HCT116 (cell line): ENCODE data around the gene IL19. TPM values are rescaled to one million over a fixed set of nuclear protein-coding genes. Genes with fewer than 3 reads are reported as not detected.

ENCODE experiments used
- ATAC-seq: fragments of 200-7000 bp; cut with Tn5 transposase; 2 replicates; pipeline ENCODE4 v1.9.1; 2020; ENCODE audit warnings: mild to moderate bottlenecking, moderate library complexity
- BruUV-seq: library from RNA; stranded (reverse); fragments of 400-500 nt; replicated peaks from 2 replicates; lab custom pipeline; 2021; lab: Mats Ljungman, UMichigan
- CTCF ChIA-PET: fragments of 300-600 bp; sonication (Branson Sonifier 250); formaldehyde crosslinking; loops from one replicate; lab custom pipeline; 2021; ENCODE audit warnings: antibody characterized with exemption; lab: Charles Lee
- POLR2A ChIA-PET: fragments of 300-600, 350-600 bp; sonication (Branson Sonifier 250); formaldehyde crosslinking; loops from one replicate; lab custom pipeline; 2021; ENCODE audit warnings: antibody characterized with exemption; lab: Charles Lee
- RAD21 ChIA-PET, 2 experiments: fragments of 300-600 bp; sonication (Branson Sonifier 250); formaldehyde crosslinking; loops; one replicate each; lab custom pipeline; 2023; ENCODE audit warnings: low total read pairs in 2 of 2; ENCODE audit not compliant: uncharacterized antibody in 2 of 2, unreplicated experiment in 2 of 2, low non-redundant PET in 1 of 2; lab: Charles Lee
- DNase-seq: peaks from one replicate; pipeline ENCODE4 v3.0.0-alpha.2; 2010; ENCODE audit warnings: low read depth, low spot score
- H2AFZ ChIP-seq: fragments of 200-600 bp; shearing (Covaris generic), sonication (generic); 2 replicates; pipeline ENCODE4 v1.6.1; 2017; ENCODE audit warnings: low read depth, mixed run types, mixed read lengths, antibody characterized with exemption, low read length; ENCODE audit not compliant: poor library complexity, severe bottlenecking
- H3K27ac ChIP-seq: 2 replicates; pipeline ENCODE4 v1.5.1; 2012; ENCODE audit warnings: low read depth, low read length
- H3K27me3 ChIP-seq: fragments of 200-600 bp; sonication (generic); 2 replicates; pipeline ENCODE4 v1.6.1; 2016; ENCODE audit warnings: mixed run types, low read length, mixed read lengths; ENCODE audit not compliant: insufficient read depth
- H3K36me3 ChIP-seq, 2 experiments: fragments of 200-500 bp in 1 of 2; fragments of 200-600 bp in 1 of 2; sonication (Bioruptor generic) in 1 of 2; sonication (generic) in 1 of 2; 2 replicates each; pipeline versions ENCODE4 v1.5.1 to v1.6.1; 2014 to 2016; ENCODE audit warnings: low read length in 2 of 2, inconsistent platforms in 1 of 2, mixed read lengths in 1 of 2, mixed run types in 1 of 2; ENCODE audit not compliant: insufficient read depth in 2 of 2, control insufficient read depth in 1 of 2
- H3K4me1 ChIP-seq, 2 experiments: fragments of 200-600 bp in 1 of 2; sonication (generic) in 1 of 2; 2 replicates each; pipeline versions ENCODE4 v1.5.1 to v1.6.1; 2012 to 2017; ENCODE audit warnings: low read length in 2 of 2, inconsistent platforms in 1 of 2, mild to moderate bottlenecking in 1 of 2, mixed read lengths in 1 of 2, mixed run types in 1 of 2, moderate library complexity in 1 of 2; ENCODE audit not compliant: insufficient read depth in 2 of 2, control insufficient read depth in 1 of 2
- H3K4me2 ChIP-seq: fragments of 200-600 bp; sonication (generic); 2 replicates; pipeline ENCODE4 v1.6.1; 2017; ENCODE audit warnings: mixed run types, low read length, mixed read lengths
- H3K4me3 ChIP-seq, 2 experiments: fragments of 200-600 bp in 1 of 2; sonication (generic) in 1 of 2; replicated peaks in 1 of 2; 2 replicates each; pipeline ENCODE4 v1.5.1; 2011 to 2016; ENCODE audit warnings: low read length in 2 of 2, control low read depth in 1 of 2, low read depth in 1 of 2, mild to moderate bottlenecking in 1 of 2, mixed read lengths in 1 of 2, mixed run types in 1 of 2
- H3K79me2 ChIP-seq: fragments of 200-600 bp; sonication (generic); 2 replicates; pipeline ENCODE4 v1.6.1; 2017; ENCODE audit warnings: mild to moderate bottlenecking, mixed run types, low read length, moderate library complexity, mixed read lengths; ENCODE audit not compliant: insufficient read depth
- H3K9ac ChIP-seq: fragments of 200-600 bp; sonication (generic); 2 replicates; pipeline ENCODE4 v1.6.1; 2016; ENCODE audit warnings: low read length, mixed read lengths
- H3K9me2 ChIP-seq: fragments of 200-600 bp; sonication (generic), shearing (Covaris generic); 2 replicates; pipeline ENCODE4 v1.6.1; 2017; ENCODE audit warnings: mixed run types, mild to moderate bottlenecking, moderate library complexity; ENCODE audit not compliant: insufficient read depth
- H3K9me3 ChIP-seq, 2 experiments: fragments of 200-500 bp in 1 of 2; fragments of 200-600 bp in 1 of 2; sonication (Bioruptor generic) in 1 of 2; sonication (generic) in 1 of 2; 2 replicates each; pipeline ENCODE4 v1.6.1; 2014 to 2017; ENCODE audit warnings: low read length in 2 of 2, mixed read lengths in 2 of 2, inconsistent platforms in 1 of 2, low read depth in 1 of 2, mild to moderate bottlenecking in 1 of 2, mixed run types in 1 of 2, moderate library complexity in 1 of 2; ENCODE audit not compliant: control insufficient read depth in 1 of 2, insufficient read depth in 1 of 2
- H4K20me1 ChIP-seq: fragments of 200-600 bp; sonication (generic), shearing (Covaris generic); 2 replicates; pipeline ENCODE4 v1.6.1; 2017; ENCODE audit warnings: mixed run types, mild to moderate bottlenecking, moderate library complexity; ENCODE audit not compliant: insufficient read depth
- ATF3 ChIP-seq: IDR thresholded peaks from 2 replicates; pipeline ENCODE4 v1.6.1; 2012
- CBX3 ChIP-seq: IDR thresholded peaks from 2 replicates; pipeline ENCODE4 v1.6.1; 2012; ENCODE audit warnings: low read depth
- CEBPB ChIP-seq: IDR thresholded peaks from 2 replicates; pipeline ENCODE4 v1.6.1; 2012; ENCODE audit warnings: low read depth
- CTCF ChIP-seq, 3 experiments: fragments of 200-600 bp in 1 of 3; sonication (generic) in 1 of 3; IDR thresholded peaks in 2 of 3; conservative IDR thresholded peaks in 1 of 3; 2 replicates each; pipeline ENCODE4 v1.5.1; 2012 to 2017; ENCODE audit warnings: low read depth in 2 of 3, low read length in 2 of 3, antibody characterized with exemption in 1 of 3, borderline replicate concordance in 1 of 3, control low read depth in 1 of 3, mild to moderate bottlenecking in 1 of 3, mixed read lengths in 1 of 3, mixed run types in 1 of 3, moderate library complexity in 1 of 3; ENCODE audit not compliant: insufficient read depth in 1 of 3
- EGR1 ChIP-seq: IDR thresholded peaks from 2 replicates; pipeline ENCODE4 v1.6.1; 2012; ENCODE audit warnings: low read depth
- ELF1 ChIP-seq: IDR thresholded peaks from 2 replicates; pipeline ENCODE4 v1.6.1; 2012; ENCODE audit warnings: low read depth, borderline replicate concordance
- EZH2 ChIP-seq: fragments of 200-600 bp; sonication (generic); IDR thresholded peaks from 2 replicates; pipeline ENCODE4 v1.6.1; 2017; ENCODE audit warnings: antibody characterized with exemption, mixed run types
- EZH2phosphoT487 ChIP-seq: fragments of 200-600 bp; IDR thresholded peaks from 2 replicates; pipeline ENCODE4 v1.6.1; 2018; ENCODE audit warnings: antibody characterized with exemption, borderline replicate concordance
- FOSL1 ChIP-seq: IDR thresholded peaks from 2 replicates; pipeline ENCODE4 v1.6.1; 2012; ENCODE audit warnings: low read depth
- JUND ChIP-seq: IDR thresholded peaks from 2 replicates; pipeline ENCODE4 v1.6.1; 2012
- MAX ChIP-seq: IDR thresholded peaks from 2 replicates; pipeline ENCODE4 v1.6.1; 2012
- POLR2A ChIP-seq: IDR thresholded peaks from 2 replicates; pipeline ENCODE4 v1.7.0; 2011; ENCODE audit warnings: borderline replicate concordance; ENCODE audit not compliant: insufficient read depth, insufficient read length; ENCODE audit errors: extremely low read depth
- POLR2AphosphoS5 ChIP-seq: IDR thresholded peaks from 2 replicates; pipeline ENCODE4 v1.6.1; 2011; ENCODE audit warnings: mild to moderate bottlenecking, low read depth, low read length, moderate library complexity
- RAD21 ChIP-seq: IDR thresholded peaks from 2 replicates; pipeline ENCODE4 v1.6.1; 2012; ENCODE audit warnings: low read depth, mild to moderate bottlenecking
- REST ChIP-seq: IDR thresholded peaks from 2 replicates; pipeline ENCODE4 v1.6.1; 2012; ENCODE audit warnings: low read depth
- SP1 ChIP-seq: IDR thresholded peaks from 2 replicates; pipeline ENCODE4 v1.6.1; 2012; ENCODE audit warnings: low read depth
- SRF ChIP-seq: IDR thresholded peaks from 2 replicates; pipeline ENCODE4 v1.6.1; 2012; ENCODE audit warnings: low read depth
- TCF7L2 ChIP-seq: IDR thresholded peaks from 2 replicates; pipeline ENCODE4 v1.7.0; 2011; ENCODE audit warnings: borderline replicate concordance, inconsistent platforms; ENCODE audit not compliant: insufficient read depth, insufficient read length; ENCODE audit errors: extremely low read depth
- YY1 ChIP-seq: IDR thresholded peaks from 2 replicates; pipeline ENCODE4 v1.6.1; 2011; ENCODE audit warnings: low read length, low read depth, moderate library complexity, mild to moderate bottlenecking; ENCODE audit not compliant: insufficient replicate concordance; ENCODE audit errors: extremely low read depth
- ZFX ChIP-seq: fragments of 450-650 bp; IDR thresholded peaks from 2 replicates; pipeline ENCODE4 v1.6.1; 2017
- ZNF274 ChIP-seq: fragments of 200-500 bp; sonication (Bioruptor generic); IDR thresholded peaks from 2 replicates; pipeline ENCODE4 v1.6.1; 2014; ENCODE audit warnings: mild to moderate bottlenecking, low read depth, low read length, inconsistent platforms
- intact Hi-C: fragments of 100-400 bp; cut with micrococcal nuclease; formaldehyde crosslinking; loops from 2 replicates; pipeline ENCODE4 v1.10.0; 2022
- total RNA-seq: library from RNA; stranded (reverse); gene quantifications from one replicate; pipeline ENCODE4 v1.2.1, GENCODE V29; 2021; ENCODE audit not compliant: unreplicated experiment

IL19 gene
- total RNA-seq, 1 experiment from 2014 or later = not detected

- TF ChIP-seq EGR1 = no peak
- no peak for TF ChIP-seq SP1
- TF ChIP-seq EZH2 = no peak
- TF ChIP-seq RAD21 = no peak
- no peak for TF ChIP-seq MAX
- TF ChIP-seq EZH2phosphoT487 = no peak
- TF ChIP-seq FOSL1 = no peak
- no peak for TF ChIP-seq CBX3
- TF ChIP-seq, all 23 proteins: peak for 0
Observed at GRCh38 chr1:206794294-206794908, 23.8 kb downstream of the IL19 start (continued).

- intact Hi-C loops = no loop called here
Observed at GRCh38 chr1:206796116-206796515, 25.5 kb downstream of the IL19 start.

More at GRCh38 chr1:206796116-206796515, 25.5 kb downstream of the IL19 start:
- Histone ChIP-seq H4K20me1 (no peaks in the 10 kb centered on the region), H3K27ac (no peak overlapping the region), H3K4me2 (no peak overlapping the region), H3K9ac (no peak overlapping the region), H3K79me2 (no peaks in the 10 kb centered on the region), H3K9me2 (no peaks in the 10 kb centered on the region), H2AFZ (no peak overlapping the region), H3K27me3 (no peaks in the 10 kb centered on the region), H3K4me3 (no peak overlapping the region)
- no peak for DNase-seq
- no TSS peak for BruUV-seq
- POLR2A ChIA-PET = no interaction called here
- ATAC-seq = no peak
- RAD21 ChIA-PET = interaction anchor here in 1 of 2 experiments (0.9 kb wide), 1 partner anchor 186 kb away, joined by 3 read pairs; no protein-coding TSS in a partner anchor
- CTCF ChIA-PET = no interaction called here
- TF ChIP-seq SRF (no peak), TCF7L2 (no peak), ELF1 (no peak), RAD21 (no peak), ATF3 (no peak), CTCF (IDR thresholded peaks at IDR 0.05 in 2 of 3, conservative IDR thresholded peaks at IDR 0.05 in 1 of 3; ENCODE audit: borderline replicate concordance in 1 of 3, insufficient read depth in 1 of 3, low read depth in 2 of 3, low read length in 2 of 3) (no peak), MAX (no peak), EGR1 (no peak), POLR2A (no peak), YY1 (no peak), ZNF274 (no peak), POLR2AphosphoS5 (no peak), CEBPB (no peak), REST (no peak), EZH2 (no peak), JUND (no peak), ZFX (no peak)
- TF ChIP-seq, all 23 proteins: peak for 0
- no peaks in the 10 kb centered on the region for H3K9me3 ChIP-seq
- H3K36me3 ChIP-seq = no peaks in the 10 kb centered on the region
- no peaks in the 10 kb centered on the region for H3K4me1 ChIP-seq
